ENCODE data around the gene PARD6A. TPM values are rescaled to one million over a fixed set of nuclear protein-coding genes. Genes with fewer than 3 reads are reported as not detected.

The PARD6A gene
- total RNA-seq, 1 experiment from 2014 or later = 10.8 TPM

DNA sequence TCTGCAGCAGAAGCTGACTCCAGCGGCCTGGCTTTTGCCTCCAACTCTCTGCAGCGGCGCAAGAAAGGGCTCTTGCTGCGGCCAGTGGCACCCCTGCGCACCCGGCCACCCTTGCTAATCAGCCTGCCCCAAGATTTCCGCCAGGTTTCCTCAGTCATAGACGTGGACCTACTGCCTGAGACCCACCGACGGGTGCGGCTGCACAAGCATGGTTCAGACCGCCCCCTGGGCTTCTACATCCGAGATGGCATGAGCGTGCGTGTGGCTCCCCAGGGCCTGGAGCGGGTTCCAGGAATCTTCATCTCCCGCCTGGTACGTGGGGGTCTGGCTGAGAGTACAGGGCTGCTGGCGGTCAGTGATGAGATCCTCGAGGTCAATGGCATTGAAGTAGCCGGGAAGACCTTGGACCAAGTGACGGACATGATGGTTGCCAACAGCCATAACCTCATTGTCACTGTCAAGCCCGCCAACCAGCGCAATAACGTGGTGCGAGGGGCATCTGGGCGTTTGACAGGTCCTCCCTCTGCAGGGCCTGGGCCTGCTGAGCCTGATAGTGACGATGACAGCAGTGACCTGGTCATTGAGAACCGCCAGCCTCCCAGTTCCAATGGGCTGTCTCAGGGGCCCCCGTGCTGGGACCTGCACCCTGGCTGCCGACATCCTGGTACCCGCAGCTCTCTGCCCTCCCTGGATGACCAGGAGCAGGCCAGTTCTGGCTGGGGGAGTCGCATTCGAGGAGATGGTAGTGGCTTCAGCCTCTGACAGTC, 1.3 kb downstream of the PARD6A start:
- peak overlapping the region; percentile 85 to 91 for H3K4me3 Mint-ChIP-seq
- peaks cover 15 to 28% of the 10 kb centered on the region in 2 experiments for H3K4me1 Mint-ChIP-seq
- Histone ChIP-seq H2BK15ac (ENCODE audit: low read depth, low read length) (no peak overlapping the region), H3K27ac (ENCODE audit: insufficient read length, low read depth, low read length) (no peak overlapping the region), H3K79me2 (ENCODE audit: insufficient read depth, low read length) (no peaks in the 10 kb centered on the region), H3K18ac (ENCODE audit: insufficient read length, low read depth, low read length) (no peak overlapping the region), H2AK5ac (ENCODE audit: insufficient read length, low read length) (no peak overlapping the region), H3K56ac (ENCODE audit: insufficient read length, low read depth, low read length) (no peak overlapping the region), H4K8ac (replicated peaks; ENCODE audit: insufficient read length, low read depth, low read length) (no peak overlapping the region), H2BK20ac (ENCODE audit: low read depth, low read length, poor library complexity, severe bottlenecking) (no peak overlapping the region), H3K4me2 (ENCODE audit: insufficient read depth, insufficient read length, low read length) (peak overlapping the region; percentile 57), H4K5ac (ENCODE audit: insufficient read length, low read depth, low read length) (no peak overlapping the region), H3K9me3 (ENCODE audit: control insufficient read depth, low read depth, low read length) (no peaks in the 10 kb centered on the region), H2BK5ac (ENCODE audit: insufficient read length, low read length) (no peak overlapping the region), H2BK120ac (ENCODE audit: low read depth, low read length, poor library complexity, severe bottlenecking) (no peak overlapping the region), H3K14ac (ENCODE audit: insufficient read depth, low read length) (no peak overlapping the region), H3K23me2 (ENCODE audit: insufficient read length, low read depth, low read length, poor library complexity, severe bottlenecking) (peaks cover 15% of the 10 kb centered on the region), H3K4me1 (ENCODE audit: insufficient read depth, low read length) (no peaks in the 10 kb centered on the region), H3K27me3 (ENCODE audit: insufficient read depth, low read length) (no peaks in the 10 kb centered on the region), H3K9ac (ENCODE audit: extremely low read depth, insufficient read length, low read length) (no peak overlapping the region), H3K79me1 (ENCODE audit: insufficient read depth, low read depth, low read length, poor library complexity, severe bottlenecking) (no peaks in the 10 kb centered on the region), H2AFZ (ENCODE audit: low read length) (no peak overlapping the region), H4K91ac (ENCODE audit: insufficient read length, low read depth, low read length) (no peak overlapping the region), H4K20me1 (ENCODE audit: control insufficient read depth, insufficient read depth, insufficient read length) (no peaks in the 10 kb centered on the region), H3K23ac (ENCODE audit: insufficient read length, low read depth, low read length) (no peak overlapping the region), H3T11ph (ENCODE audit: low read length) (no peak overlapping the region), H2BK12ac (ENCODE audit: insufficient read length, low read depth, low read length) (no peak overlapping the region), H3K4ac (ENCODE audit: low read depth, low read length) (no peak overlapping the region)
- no peaks in the 10 kb centered on the region for H3K9me3 Mint-ChIP-seq
- peaks cover 7 to 18% (median 8%) of the 10 kb centered on the region in 3 experiments; a peak in 5 of 7 replicates for H3K36me3 Mint-ChIP-seq (ENCODE audit: insufficient read depth in 1 of 3, low read depth in 3 of 3)
- no peak for TF ChIP-seq CTCF (conservative IDR thresholded peaks at IDR 0.05)
- no peak for DNase-seq
- peaks cover 2% of the 10 kb centered on the region for H3K27me3 Mint-ChIP-seq (ENCODE audit: low read depth)
- WGBS (ENCODE audit: extremely low coverage, insufficient read length, low lambda C conversion rate) = no CpG with 5 or more reads among the region's 34 CpGs
- H3K27ac Mint-ChIP-seq = no peak overlapping the region
